Measurements from ENCODE around the gene CORO7.

DNA sequence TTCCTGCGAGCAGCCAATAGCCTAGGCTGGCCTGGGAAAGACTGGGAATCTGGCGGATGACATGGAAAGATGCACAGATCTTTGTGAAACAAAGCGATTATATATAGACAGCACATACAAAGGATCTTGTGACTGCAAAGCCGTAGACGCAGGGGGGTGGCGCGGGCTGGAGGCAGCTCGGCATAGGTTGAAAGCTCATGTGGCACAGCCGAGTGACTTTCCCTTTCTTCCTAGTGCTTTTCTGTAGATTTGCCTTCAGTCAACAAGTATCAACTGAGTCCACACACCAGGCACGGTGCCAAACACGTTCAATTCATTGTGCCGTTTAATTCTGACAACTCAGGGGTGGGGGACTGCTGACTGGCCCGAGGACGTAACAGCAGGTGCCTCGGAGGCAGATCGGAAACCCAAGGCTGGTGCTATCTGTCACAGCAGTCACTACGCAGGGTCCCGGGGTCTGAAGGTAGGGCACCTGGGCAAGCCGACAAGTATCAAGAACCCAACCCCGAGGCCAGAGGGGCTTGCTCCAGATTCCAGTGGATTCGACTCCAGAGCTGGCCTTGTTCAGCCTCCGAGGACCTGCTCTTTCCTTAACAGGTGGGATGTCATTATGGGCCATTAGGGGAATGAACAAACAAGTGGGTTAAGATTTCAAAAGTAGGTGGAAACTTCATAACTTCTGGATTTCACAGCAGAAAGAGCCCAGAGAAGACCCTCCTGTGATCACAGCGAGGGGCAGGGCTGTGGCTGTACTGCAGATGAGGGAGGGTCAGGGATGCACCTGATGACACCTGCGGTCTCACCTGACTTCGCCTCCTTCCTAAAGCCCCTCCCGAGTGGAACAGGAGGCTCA is 71.2 kb downstream of the CORO7 start:
- TF ChIP-seq CTCF (IDR thresholded peaks at IDR 0.05) = no peak
- no peak for TF ChIP-seq POLR2A (IDR thresholded peaks at IDR 0.05)
